SU-DHL-6 (cell line): Measurements from ENCODE around the gene TRIM6.

Source experiments
- EZH2phosphoT487 ChIP-seq: fragments of 200-600 bp; sonication (generic), shearing (Covaris generic); conservative IDR thresholded peaks from 2 replicates; pipeline ENCODE4 v1.6.1; 2018; ENCODE audit warnings: mild to moderate bottlenecking, antibody characterized with exemption, low read length, moderate library complexity, mixed read lengths
- TF ChIP-seq, protein P1 (sequence below): fragments of 200-600 bp; sonication (generic); IDR thresholded peaks from one replicate; pipeline ENCODE4 v1.5.1; 2017; ENCODE audit warnings: antibody characterized with exemption, mild to moderate bottlenecking, low read length, moderate library complexity; ENCODE audit not compliant: insufficient read depth, poor library complexity, severe bottlenecking

DNA sequence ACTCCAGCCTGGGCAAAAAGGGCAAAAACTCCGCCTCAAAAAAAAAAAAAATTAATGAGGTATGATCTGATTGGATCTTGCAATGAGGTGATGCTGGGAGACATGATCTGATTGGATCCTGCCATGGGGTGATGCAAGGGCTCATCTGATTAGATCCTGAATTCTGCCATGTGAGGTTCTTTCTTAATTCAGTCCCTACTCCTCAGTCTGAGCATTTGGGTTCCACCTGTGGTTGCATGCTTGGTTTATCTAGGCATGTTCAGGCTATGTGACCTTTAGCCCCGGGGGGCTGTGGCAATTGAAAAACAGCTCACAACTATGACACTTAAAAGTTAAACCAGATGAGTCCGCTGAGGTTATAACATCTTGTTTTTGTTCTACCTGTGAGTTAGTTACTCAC, 4.8 kb upstream of the TRIM6 start:
- TF ChIP-seq, protein P1, sequence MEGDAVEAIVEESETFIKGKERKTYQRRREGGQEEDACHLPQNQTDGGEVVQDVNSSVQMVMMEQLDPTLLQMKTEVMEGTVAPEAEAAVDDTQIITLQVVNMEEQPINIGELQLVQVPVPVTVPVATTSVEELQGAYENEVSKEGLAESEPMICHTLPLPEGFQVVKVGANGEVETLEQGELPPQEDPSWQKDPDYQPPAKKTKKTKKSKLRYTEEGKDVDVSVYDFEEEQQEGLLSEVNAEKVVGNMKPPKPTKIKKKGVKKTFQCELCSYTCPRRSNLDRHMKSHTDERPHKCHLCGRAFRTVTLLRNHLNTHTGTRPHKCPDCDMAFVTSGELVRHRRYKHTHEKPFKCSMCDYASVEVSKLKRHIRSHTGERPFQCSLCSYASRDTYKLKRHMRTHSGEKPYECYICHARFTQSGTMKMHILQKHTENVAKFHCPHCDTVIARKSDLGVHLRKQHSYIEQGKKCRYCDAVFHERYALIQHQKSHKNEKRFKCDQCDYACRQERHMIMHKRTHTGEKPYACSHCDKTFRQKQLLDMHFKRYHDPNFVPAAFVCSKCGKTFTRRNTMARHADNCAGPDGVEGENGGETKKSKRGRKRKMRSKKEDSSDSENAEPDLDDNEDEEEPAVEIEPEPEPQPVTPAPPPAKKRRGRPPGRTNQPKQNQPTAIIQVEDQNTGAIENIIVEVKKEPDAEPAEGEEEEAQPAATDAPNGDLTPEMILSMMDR, result no peak
- no peak for TF ChIP-seq EZH2phosphoT487
